HL-60 (cell line): Measurements from ENCODE around the gene FGD5.

Source experiments
- GABPA ChIP-seq: IDR thresholded peaks from 2 replicates; pipeline ENCODE4 v1.6.1; 2012; ENCODE audit warnings: low read depth
- POLR2AphosphoS5 ChIP-seq: IDR thresholded peaks from 2 replicates; pipeline ENCODE4 v1.6.1; 2012; ENCODE audit warnings: low read depth
- SPI1 ChIP-seq: IDR thresholded peaks from 2 replicates; pipeline ENCODE4 v1.6.1; 2012; ENCODE audit warnings: low read depth, mild to moderate bottlenecking, borderline replicate concordance
- TF ChIP-seq, protein P1 (sequence below): IDR thresholded peaks from one replicate; pipeline ENCODE4 v1.5.1; 2011; ENCODE audit warnings: low read length, control low read depth, inconsistent platforms; ENCODE audit not compliant: insufficient read depth

DNA sequence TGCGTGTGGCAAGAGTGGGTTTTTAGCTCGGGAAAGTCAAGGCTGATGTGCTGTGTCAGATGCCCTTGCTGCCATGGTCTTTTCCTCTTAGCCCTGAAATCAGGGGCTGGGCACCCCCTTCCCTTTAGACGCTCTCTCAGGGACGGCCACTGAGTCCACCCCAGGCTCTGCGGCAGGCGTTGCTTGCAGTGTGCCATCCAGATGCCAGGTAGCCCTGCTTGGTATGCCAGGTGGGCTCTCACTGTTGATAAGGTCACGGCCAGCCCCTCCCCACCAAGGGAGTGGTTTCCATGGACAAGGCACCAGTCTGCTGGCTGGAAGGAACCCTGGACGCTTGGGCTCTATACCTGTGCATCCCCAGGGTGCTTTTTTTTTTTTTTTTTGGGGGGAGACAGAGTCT is 24.6 kb downstream of the FGD5 start:
- TF ChIP-seq, protein P1, sequence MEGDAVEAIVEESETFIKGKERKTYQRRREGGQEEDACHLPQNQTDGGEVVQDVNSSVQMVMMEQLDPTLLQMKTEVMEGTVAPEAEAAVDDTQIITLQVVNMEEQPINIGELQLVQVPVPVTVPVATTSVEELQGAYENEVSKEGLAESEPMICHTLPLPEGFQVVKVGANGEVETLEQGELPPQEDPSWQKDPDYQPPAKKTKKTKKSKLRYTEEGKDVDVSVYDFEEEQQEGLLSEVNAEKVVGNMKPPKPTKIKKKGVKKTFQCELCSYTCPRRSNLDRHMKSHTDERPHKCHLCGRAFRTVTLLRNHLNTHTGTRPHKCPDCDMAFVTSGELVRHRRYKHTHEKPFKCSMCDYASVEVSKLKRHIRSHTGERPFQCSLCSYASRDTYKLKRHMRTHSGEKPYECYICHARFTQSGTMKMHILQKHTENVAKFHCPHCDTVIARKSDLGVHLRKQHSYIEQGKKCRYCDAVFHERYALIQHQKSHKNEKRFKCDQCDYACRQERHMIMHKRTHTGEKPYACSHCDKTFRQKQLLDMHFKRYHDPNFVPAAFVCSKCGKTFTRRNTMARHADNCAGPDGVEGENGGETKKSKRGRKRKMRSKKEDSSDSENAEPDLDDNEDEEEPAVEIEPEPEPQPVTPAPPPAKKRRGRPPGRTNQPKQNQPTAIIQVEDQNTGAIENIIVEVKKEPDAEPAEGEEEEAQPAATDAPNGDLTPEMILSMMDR: no peak
- TF ChIP-seq GABPA (no peak), SPI1 (no peak), POLR2AphosphoS5 (no peak)
